Measurements from ENCODE around the gene BRD1.

The BRD1 gene

DNA sequence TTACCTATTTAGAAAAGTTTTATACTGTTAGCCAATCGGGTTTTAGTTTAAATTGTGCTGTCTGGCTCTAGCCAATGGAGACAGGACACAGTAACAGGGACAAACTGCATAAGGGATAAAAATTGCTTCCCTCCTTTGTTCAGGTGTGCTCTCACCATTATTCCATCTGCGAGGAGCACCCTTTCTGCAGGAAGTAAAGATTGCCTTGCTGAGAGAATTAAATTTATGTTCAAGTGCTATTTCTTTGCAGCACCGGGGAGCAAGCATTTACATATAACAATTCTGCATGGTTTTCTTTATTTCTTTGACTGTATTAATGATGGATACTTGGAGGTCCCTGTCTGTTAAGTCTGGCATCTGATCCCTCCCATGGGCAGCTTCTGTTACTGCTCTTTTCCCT is 80.5 kb downstream of the BRD1 start:
- Histone ChIP-seq H3K27me3 (ENCODE audit: control insufficient read depth, insufficient read depth, low read length) (no peaks in the 10 kb centered on the region), H3K9me3 (ENCODE audit: control insufficient read depth, low read depth, low read length) (peaks cover 10% of the 10 kb centered on the region), H3K4me1 (ENCODE audit: control insufficient read depth, low read depth, low read length) (no peaks in the 10 kb centered on the region), H3K36me3 (ENCODE audit: control insufficient read depth, low read depth, low read length) (no peaks in the 10 kb centered on the region), H3K9ac (ENCODE audit: low read length) (no peak overlapping the region), H3K27ac (ENCODE audit: low read length) (no peak overlapping the region), H3K4me3 (ENCODE audit: low read length) (no peak overlapping the region)

DNA sequence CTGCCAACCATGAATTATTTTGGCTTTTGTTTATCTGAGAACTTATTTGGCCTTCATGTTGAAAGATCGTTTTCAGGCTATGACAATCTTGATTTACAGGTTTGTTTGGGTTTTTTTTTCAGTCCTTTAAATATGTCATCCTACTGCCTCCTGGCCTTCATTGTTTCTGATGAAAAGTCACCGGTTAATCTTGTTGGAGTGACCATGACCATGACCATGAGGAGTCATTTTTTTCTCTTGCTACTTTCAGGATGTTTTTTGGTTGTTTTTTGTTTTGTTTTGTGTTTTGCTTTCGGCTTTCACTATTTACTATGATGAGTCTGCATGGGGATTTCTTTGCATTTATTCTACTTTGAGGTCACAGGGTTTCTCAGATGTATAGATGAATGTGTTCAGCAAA is 81.6 kb downstream of the BRD1 start:
- H3K9me3 ChIP-seq (ENCODE audit: control insufficient read depth, low read depth, low read length) = peaks cover 18% of the 10 kb centered on the region
- no peak overlapping the region for H3K9ac ChIP-seq (ENCODE audit: low read length)
- H3K4me3 ChIP-seq (ENCODE audit: low read length) = no peak overlapping the region
- H3K27ac ChIP-seq (ENCODE audit: low read length) = no peak overlapping the region
- no peaks in the 10 kb centered on the region for H3K27me3 ChIP-seq (ENCODE audit: control insufficient read depth, insufficient read depth, low read length)
- no peaks in the 10 kb centered on the region for H3K36me3 ChIP-seq (ENCODE audit: control insufficient read depth, low read depth, low read length)
- H3K4me1 ChIP-seq (ENCODE audit: control insufficient read depth, low read depth, low read length) = no peaks in the 10 kb centered on the region

- no peaks in the 10 kb centered on the region for H3K4me1 ChIP-seq (ENCODE audit: control insufficient read depth, low read depth, low read length)
- no peak overlapping the region for H3K4me3 ChIP-seq (ENCODE audit: low read length)
- H3K36me3 ChIP-seq (ENCODE audit: control insufficient read depth, low read depth, low read length) = no peaks in the 10 kb centered on the region
- H3K27me3 ChIP-seq (ENCODE audit: control insufficient read depth, insufficient read depth, low read length) = no peaks in the 10 kb centered on the region
- H3K27ac ChIP-seq (ENCODE audit: low read length) = no peak overlapping the region
- peaks cover 23% of the 10 kb centered on the region for H3K9me3 ChIP-seq (ENCODE audit: control insufficient read depth, low read depth, low read length)
- no peak overlapping the region for H3K9ac ChIP-seq (ENCODE audit: low read length)
Measured at GRCh38 chr22:49740242-49740641, 87.4 kb downstream of the BRD1 start.

GRCh38 chr22:49739138-49739537 is 88.5 kb downstream of the BRD1 start:
- peaks cover 20% of the 10 kb centered on the region for H3K9me3 ChIP-seq (ENCODE audit: control insufficient read depth, low read depth, low read length)
- no peak overlapping the region for H3K27ac ChIP-seq (ENCODE audit: low read length)
- no peak overlapping the region for H3K4me3 ChIP-seq (ENCODE audit: low read length)
- H3K36me3 ChIP-seq (ENCODE audit: control insufficient read depth, low read depth, low read length) = no peaks in the 10 kb centered on the region
- no peaks in the 10 kb centered on the region for H3K27me3 ChIP-seq (ENCODE audit: control insufficient read depth, insufficient read depth, low read length)
- H3K9ac ChIP-seq (ENCODE audit: low read length) = no peak overlapping the region
- H3K4me1 ChIP-seq (ENCODE audit: control insufficient read depth, low read depth, low read length) = no peaks in the 10 kb centered on the region

DNA sequence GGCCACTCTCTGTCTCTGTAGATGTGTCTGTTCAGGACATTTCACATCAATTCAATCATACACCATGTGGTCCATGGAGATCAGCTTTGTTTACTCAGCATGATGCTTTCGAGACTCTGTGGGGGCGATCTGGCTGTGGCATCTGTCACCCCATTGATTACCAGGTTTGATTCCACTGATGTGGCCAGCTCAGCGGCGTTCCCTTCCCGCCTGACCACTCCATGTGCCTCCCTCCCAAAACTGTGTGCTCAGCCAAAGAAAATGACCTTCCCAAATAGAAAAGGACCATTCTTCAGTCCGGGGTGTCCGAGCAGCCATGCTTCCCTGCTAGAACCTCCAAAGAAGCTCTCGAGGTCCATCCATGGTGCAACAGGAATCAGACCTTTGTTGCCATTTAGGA is 89.1 kb downstream of the BRD1 start:
- H3K36me3 ChIP-seq (ENCODE audit: control insufficient read depth, low read depth, low read length) = no peaks in the 10 kb centered on the region
- no peaks in the 10 kb centered on the region for H3K27me3 ChIP-seq (ENCODE audit: control insufficient read depth, insufficient read depth, low read length)
- H3K4me3 ChIP-seq (ENCODE audit: low read length) = no peak overlapping the region
- H3K9ac ChIP-seq (ENCODE audit: low read length) = no peak overlapping the region
- H3K4me1 ChIP-seq (ENCODE audit: control insufficient read depth, low read depth, low read length) = no peaks in the 10 kb centered on the region
- H3K27ac ChIP-seq (ENCODE audit: low read length) = no peak overlapping the region
- peaks cover 20% of the 10 kb centered on the region for H3K9me3 ChIP-seq (ENCODE audit: control insufficient read depth, low read depth, low read length)

DNA sequence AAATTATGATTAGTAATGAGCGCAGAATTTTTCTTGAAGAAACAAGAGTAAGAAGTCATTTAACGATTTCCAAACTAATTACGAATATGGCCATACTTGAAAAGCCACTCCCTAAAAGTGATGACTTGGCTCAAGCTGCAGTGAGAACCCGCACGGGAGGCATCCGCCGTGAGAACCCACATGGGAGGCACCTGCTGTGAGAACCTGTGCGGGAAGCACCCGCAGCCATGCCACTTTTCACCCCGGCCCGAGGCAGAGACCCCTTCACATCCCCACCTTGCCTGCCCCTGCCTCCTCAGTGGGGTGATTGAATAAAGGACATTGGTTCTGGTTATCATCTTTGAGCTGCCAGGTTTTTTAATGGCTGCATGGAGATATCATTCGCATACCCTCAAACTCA is 89.7 kb downstream of the BRD1 start:
- Histone ChIP-seq H3K4me1 (ENCODE audit: control insufficient read depth, low read depth, low read length) (peaks cover 3% of the 10 kb centered on the region), H3K27me3 (ENCODE audit: control insufficient read depth, insufficient read depth, low read length) (no peaks in the 10 kb centered on the region), H3K36me3 (ENCODE audit: control insufficient read depth, low read depth, low read length) (no peaks in the 10 kb centered on the region), H3K4me3 (ENCODE audit: low read length) (no peak overlapping the region), H3K9me3 (ENCODE audit: control insufficient read depth, low read depth, low read length) (peaks cover 18% of the 10 kb centered on the region), H3K9ac (ENCODE audit: low read length) (no peak overlapping the region), H3K27ac (ENCODE audit: low read length) (no peak overlapping the region)

- peaks cover 17% of the 10 kb centered on the region for H3K9me3 ChIP-seq (ENCODE audit: control insufficient read depth, low read depth, low read length)
Measured at GRCh38 chr22:49737101-49737551, 90.5 kb downstream of the BRD1 start.

GRCh38 chr22:49736538-49736937 is 91.1 kb downstream of the BRD1 start:
- Histone ChIP-seq H3K36me3 (ENCODE audit: control insufficient read depth, low read depth, low read length) (no peaks in the 10 kb centered on the region), H3K27me3 (ENCODE audit: control insufficient read depth, insufficient read depth, low read length) (no peaks in the 10 kb centered on the region), H3K4me3 (ENCODE audit: low read length) (no peak overlapping the region), H3K9me3 (ENCODE audit: control insufficient read depth, low read depth, low read length) (peaks cover 15% of the 10 kb centered on the region), H3K4me1 (ENCODE audit: control insufficient read depth, low read depth, low read length) (peaks cover 6% of the 10 kb centered on the region), H3K27ac (ENCODE audit: low read length) (no peak overlapping the region), H3K9ac (ENCODE audit: low read length) (no peak overlapping the region)

More at GRCh38 chr22:49737101-49737551, 90.5 kb downstream of the BRD1 start:
- H3K4me1 ChIP-seq (ENCODE audit: control insufficient read depth, low read depth, low read length) = peaks cover 6% of the 10 kb centered on the region
- no peak overlapping the region for H3K27ac ChIP-seq (ENCODE audit: low read length)
- no peak overlapping the region for H3K9ac ChIP-seq (ENCODE audit: low read length)
- H3K4me3 ChIP-seq (ENCODE audit: low read length) = no peak overlapping the region
- H3K36me3 ChIP-seq (ENCODE audit: control insufficient read depth, low read depth, low read length) = no peaks in the 10 kb centered on the region
- H3K27me3 ChIP-seq (ENCODE audit: control insufficient read depth, insufficient read depth, low read length) = no peaks in the 10 kb centered on the region

DNA sequence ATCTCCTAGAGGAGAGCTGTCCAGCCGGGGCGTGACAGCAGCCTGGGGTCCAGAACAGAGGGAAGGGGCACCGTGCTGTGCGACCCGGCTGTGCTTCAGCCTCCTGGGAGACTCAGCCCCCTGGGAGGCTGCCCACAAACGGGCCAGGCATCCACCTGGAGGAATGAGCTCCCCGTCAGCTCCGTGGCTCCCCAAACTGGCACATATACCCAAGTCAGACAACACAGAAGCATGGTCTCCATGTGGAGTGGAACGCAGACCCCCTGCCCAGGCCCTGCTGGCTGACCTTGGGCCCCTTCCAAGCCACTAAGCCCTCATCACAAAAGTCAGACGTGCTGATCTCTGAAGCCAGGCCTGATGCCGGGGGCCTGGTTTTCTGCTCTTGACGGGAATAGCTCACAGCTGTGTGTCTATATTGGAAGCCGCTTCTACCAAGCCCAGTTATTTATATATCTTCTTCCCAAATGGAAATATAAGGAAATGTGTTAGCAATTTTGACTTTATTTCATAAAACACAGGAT is 91.7 kb downstream of the BRD1 start:
- no peaks in the 10 kb centered on the region for H3K27me3 ChIP-seq (ENCODE audit: control insufficient read depth, insufficient read depth, low read length)
- H3K4me3 ChIP-seq (ENCODE audit: low read length) = no peak overlapping the region
- no peak overlapping the region for H3K9ac ChIP-seq (ENCODE audit: low read length)
- H3K9me3 ChIP-seq (ENCODE audit: control insufficient read depth, low read depth, low read length) = peaks cover 9% of the 10 kb centered on the region
- H3K4me1 ChIP-seq (ENCODE audit: control insufficient read depth, low read depth, low read length) = peaks cover 6% of the 10 kb centered on the region
- no peak overlapping the region for H3K27ac ChIP-seq (ENCODE audit: low read length)
- no peaks in the 10 kb centered on the region for H3K36me3 ChIP-seq (ENCODE audit: control insufficient read depth, low read depth, low read length)

DNA sequence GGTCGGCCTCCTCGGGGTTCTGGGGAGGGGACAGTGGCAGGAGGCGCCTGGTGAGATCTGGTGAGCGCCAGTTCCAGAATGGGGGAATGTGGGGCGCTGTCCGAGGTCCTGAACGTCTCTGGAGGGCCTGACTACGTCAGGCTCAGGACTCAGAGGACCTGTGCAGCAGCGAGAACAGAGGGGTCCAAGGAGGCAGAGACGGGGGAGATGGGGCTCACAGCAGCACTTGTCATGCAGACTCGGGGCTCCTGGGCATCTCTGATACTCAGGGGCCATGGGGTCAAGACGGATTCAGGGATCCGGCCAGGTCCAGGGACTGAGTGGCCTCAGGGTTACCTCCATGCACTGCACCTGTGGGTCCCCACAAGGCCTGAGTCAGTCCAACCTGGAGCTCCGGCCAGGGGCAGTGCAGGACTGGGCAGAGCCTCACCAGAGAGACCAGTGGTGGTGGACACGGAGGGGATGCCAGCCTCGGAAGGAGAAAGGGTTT is 92.2 kb downstream of the BRD1 start:
- Histone ChIP-seq H3K4me1 (ENCODE audit: control insufficient read depth, low read depth, low read length) (peaks cover 6% of the 10 kb centered on the region), H3K27me3 (ENCODE audit: control insufficient read depth, insufficient read depth, low read length) (no peaks in the 10 kb centered on the region), H3K9ac (ENCODE audit: low read length) (no peak overlapping the region), H3K9me3 (ENCODE audit: control insufficient read depth, low read depth, low read length) (peaks cover 5% of the 10 kb centered on the region), H3K4me3 (ENCODE audit: low read length) (no peak overlapping the region), H3K36me3 (ENCODE audit: control insufficient read depth, low read depth, low read length) (no peaks in the 10 kb centered on the region), H3K27ac (ENCODE audit: low read length) (no peak overlapping the region)

- Histone ChIP-seq H3K4me1 (ENCODE audit: control insufficient read depth, low read depth, low read length) (peaks cover 6% of the 10 kb centered on the region), H3K27ac (ENCODE audit: low read length) (no peak overlapping the region), H3K9ac (ENCODE audit: low read length) (no peak overlapping the region), H3K36me3 (ENCODE audit: control insufficient read depth, low read depth, low read length) (no peaks in the 10 kb centered on the region), H3K27me3 (ENCODE audit: control insufficient read depth, insufficient read depth, low read length) (no peaks in the 10 kb centered on the region), H3K9me3 (ENCODE audit: control insufficient read depth, low read depth, low read length) (no peaks in the 10 kb centered on the region), H3K4me3 (ENCODE audit: low read length) (no peak overlapping the region)
Measured at GRCh38 chr22:49734882-49735281, 92.8 kb downstream of the BRD1 start.

- H3K9ac ChIP-seq (ENCODE audit: low read length) = no peak overlapping the region
- no peak overlapping the region for H3K27ac ChIP-seq (ENCODE audit: low read length)
- no peaks in the 10 kb centered on the region for H3K9me3 ChIP-seq (ENCODE audit: control insufficient read depth, low read depth, low read length)
- no peaks in the 10 kb centered on the region for H3K27me3 ChIP-seq (ENCODE audit: control insufficient read depth, insufficient read depth, low read length)
- no peaks in the 10 kb centered on the region for H3K36me3 ChIP-seq (ENCODE audit: control insufficient read depth, low read depth, low read length)
- no peak overlapping the region for H3K4me3 ChIP-seq (ENCODE audit: low read length)
- peaks cover 6% of the 10 kb centered on the region for H3K4me1 ChIP-seq (ENCODE audit: control insufficient read depth, low read depth, low read length)
Measured at GRCh38 chr22:49734390-49734789, 93.3 kb downstream of the BRD1 start.
